Measurements from ENCODE around the gene HOXC5. TPM values are rescaled to one million over a fixed set of nuclear protein-coding genes. Genes with fewer than 3 reads are reported as not detected.
"Not testable (repeated sequence)": the region's sequence is repeated elsewhere in the genome, so short reads cannot be mapped to it uniquely, and the experiment has no call there.

Gene HOXC5
- total RNA-seq, 1 donor from 2014 or later, result 3.8 TPM

GRCh38 chr12:54075409-54075808 is 42.6 kb downstream of the HOXC5 start:
- Mint-ChIP-seq H3K4me3 (no peak overlapping the region), H3K36me3 (ENCODE audit: low read depth) (no peaks in the 10 kb centered on the region), H3K27ac (ENCODE audit: unreplicated experiment) (no peak overlapping the region), H3K4me1 (no peaks in the 10 kb centered on the region), H3K9me3 (no peaks in the 10 kb centered on the region), H3K27me3 (ENCODE audit: low read depth) (peaks cover 99% of the 10 kb centered on the region)
- DNase-seq (ENCODE audit: low read depth, low spot score), result no peak
- TF ChIP-seq CTCF (conservative IDR thresholded peaks at IDR 0.05), result no peak

- H3K27ac Mint-ChIP-seq (ENCODE audit: unreplicated experiment), result no peak overlapping the region
- DNase-seq (ENCODE audit: low read depth, low spot score), result no peak
These were observed 43.1 kb downstream of the HOXC5 start for GRCh38 chr12:54075974-54076373.

GRCh38 chr12:54077843-54078242 is 45.0 kb downstream of the HOXC5 start:
- peaks cover 11% of the 10 kb centered on the region for H3K4me1 Mint-ChIP-seq
- H3K27ac Mint-ChIP-seq (ENCODE audit: unreplicated experiment); H3K4me3 Mint-ChIP-seq; H3K9me3 Mint-ChIP-seq; DNase-seq (ENCODE audit: low read depth, low spot score); H3K36me3 Mint-ChIP-seq (ENCODE audit: low read depth): not testable (repeated sequence)
- peaks cover 97% of the 10 kb centered on the region for H3K27me3 Mint-ChIP-seq (ENCODE audit: low read depth)

More at GRCh38 chr12:54075974-54076373, 43.1 kb downstream of the HOXC5 start:
- H3K36me3 Mint-ChIP-seq (ENCODE audit: low read depth), result no peaks in the 10 kb centered on the region
- H3K9me3 Mint-ChIP-seq, result no peaks in the 10 kb centered on the region
- peaks cover 99% of the 10 kb centered on the region for H3K27me3 Mint-ChIP-seq (ENCODE audit: low read depth)
- TF ChIP-seq CTCF (conservative IDR thresholded peaks at IDR 0.05), result no peak
- H3K4me1 Mint-ChIP-seq, result no peaks in the 10 kb centered on the region
- no peak overlapping the region for H3K4me3 Mint-ChIP-seq

GRCh38 chr12:54079115-54079514 is 46.3 kb downstream of the HOXC5 start:
- not testable (repeated sequence) for H3K9me3 Mint-ChIP-seq; H3K27ac Mint-ChIP-seq (ENCODE audit: unreplicated experiment); DNase-seq (ENCODE audit: low read depth, low spot score); H3K36me3 Mint-ChIP-seq (ENCODE audit: low read depth)
- Mint-ChIP-seq H3K4me3 (peak overlapping the region; percentile 33), H3K27me3 (ENCODE audit: low read depth) (peaks cover 97% of the 10 kb centered on the region), H3K4me1 (peaks cover 13% of the 10 kb centered on the region)

GRCh38 chr12:54080008-54080924 is 47.4 kb downstream of the HOXC5 start:
- H3K36me3 Mint-ChIP-seq (ENCODE audit: low read depth); DNase-seq (ENCODE audit: low read depth, low spot score); H3K9me3 Mint-ChIP-seq; H3K27ac Mint-ChIP-seq (ENCODE audit: unreplicated experiment): not testable (repeated sequence)
- Mint-ChIP-seq H3K4me3 (peak overlapping the region; percentile 44), H3K27me3 (ENCODE audit: low read depth) (peaks cover 97% of the 10 kb centered on the region), H3K4me1 (peaks cover 13% of the 10 kb centered on the region)

GRCh38 chr12:54081053-54081514 is 48.2 kb downstream of the HOXC5 start:
- H3K27ac Mint-ChIP-seq (ENCODE audit: unreplicated experiment), result not testable (repeated sequence)
- peaks cover 97% of the 10 kb centered on the region for H3K27me3 Mint-ChIP-seq (ENCODE audit: low read depth)

GRCh38 chr12:54081581-54082396 is 48.9 kb downstream of the HOXC5 start:
- not testable (repeated sequence) for H3K27ac Mint-ChIP-seq (ENCODE audit: unreplicated experiment); H3K36me3 Mint-ChIP-seq (ENCODE audit: low read depth); H3K9me3 Mint-ChIP-seq; DNase-seq (ENCODE audit: low read depth, low spot score)
- peaks cover 97% of the 10 kb centered on the region for H3K27me3 Mint-ChIP-seq (ENCODE audit: low read depth)
- H3K4me3 Mint-ChIP-seq, result peak overlapping the region; percentile 73
- H3K4me1 Mint-ChIP-seq, result peaks cover 13% of the 10 kb centered on the region

More at GRCh38 chr12:54081053-54081514, 48.2 kb downstream of the HOXC5 start:
- Mint-ChIP-seq H3K4me1 (peaks cover 13% of the 10 kb centered on the region), H3K4me3 (peak overlapping the region; percentile 85)
- not testable (repeated sequence) for H3K9me3 Mint-ChIP-seq; DNase-seq (ENCODE audit: low read depth, low spot score); H3K36me3 Mint-ChIP-seq (ENCODE audit: low read depth)
